ENCODE measurements around the gene ARHGAP6.

The ARHGAP6 gene

DNA sequence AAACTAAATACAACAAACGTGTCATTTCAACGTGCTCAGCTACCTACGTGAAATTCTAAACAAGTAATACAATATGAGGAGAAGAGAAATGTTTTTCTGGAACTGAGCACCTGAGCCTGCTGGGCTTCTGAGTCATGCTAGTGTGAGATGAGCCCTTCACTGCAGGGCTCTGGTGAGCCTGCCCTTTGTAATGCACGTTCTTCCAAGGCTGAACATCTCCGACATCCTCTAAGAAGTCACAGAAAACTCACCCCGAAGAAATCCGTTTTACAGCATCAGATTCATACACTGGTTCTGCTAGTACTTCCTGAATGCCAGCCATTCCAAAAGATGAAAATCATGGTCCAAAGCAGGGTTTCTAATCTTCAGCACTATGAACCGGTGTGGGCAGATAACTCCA, 215.4 kb downstream of the ARHGAP6 start:
- DNase-seq (ENCODE audit: extremely low read depth, low read depth) = no peak
- TF ChIP-seq CTCF (IDR thresholded peaks at IDR 0.05; ENCODE audit: low read depth, low read length) = no peak

DNA sequence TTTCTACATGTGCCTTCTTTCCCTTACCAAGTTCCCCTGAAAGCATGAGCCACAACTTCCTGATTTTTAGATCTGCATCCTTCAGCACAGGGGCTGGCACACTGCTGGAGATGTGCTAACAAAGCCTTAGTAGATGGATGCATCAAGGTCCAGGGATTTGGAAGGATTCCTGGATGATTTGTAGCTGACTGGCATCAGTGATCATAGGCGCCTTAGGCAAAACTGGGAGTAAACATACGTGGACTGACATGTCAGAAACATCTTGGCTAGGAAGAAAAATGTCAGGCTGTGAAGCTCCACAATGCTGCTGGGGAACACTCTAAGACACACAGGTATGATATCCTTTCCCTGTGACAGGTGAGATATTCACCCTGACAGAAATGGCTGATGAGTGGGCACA, 216.1 kb downstream of the ARHGAP6 start:
- no peak for TF ChIP-seq CTCF (IDR thresholded peaks at IDR 0.05; ENCODE audit: low read depth, low read length)
- DNase-seq (ENCODE audit: extremely low read depth, low read depth) = no peak

GRCh38 chrX:11447418-11447817, 218.3 kb downstream of the ARHGAP6 start:
- DNase-seq (ENCODE audit: extremely low read depth, low read depth) = no peak
- no peak for TF ChIP-seq CTCF (IDR thresholded peaks at IDR 0.05; ENCODE audit: low read depth, low read length)

- DNase-seq (ENCODE audit: extremely low read depth, low read depth) = no peak
- no peak for TF ChIP-seq CTCF (IDR thresholded peaks at IDR 0.05; ENCODE audit: low read depth, low read length)
Measured at GRCh38 chrX:11446949-11447348, 218.8 kb downstream of the ARHGAP6 start.

GRCh38 chrX:11446336-11446735, 219.4 kb downstream of the ARHGAP6 start:
- no peak for TF ChIP-seq CTCF (IDR thresholded peaks at IDR 0.05; ENCODE audit: low read depth, low read length)
- no peak for DNase-seq (ENCODE audit: extremely low read depth, low read depth)

GRCh38 chrX:11445540-11445939, 220.2 kb downstream of the ARHGAP6 start:
- DNase-seq (ENCODE audit: extremely low read depth, low read depth) = no peak
- TF ChIP-seq CTCF (IDR thresholded peaks at IDR 0.05; ENCODE audit: low read depth, low read length) = no peak

DNA sequence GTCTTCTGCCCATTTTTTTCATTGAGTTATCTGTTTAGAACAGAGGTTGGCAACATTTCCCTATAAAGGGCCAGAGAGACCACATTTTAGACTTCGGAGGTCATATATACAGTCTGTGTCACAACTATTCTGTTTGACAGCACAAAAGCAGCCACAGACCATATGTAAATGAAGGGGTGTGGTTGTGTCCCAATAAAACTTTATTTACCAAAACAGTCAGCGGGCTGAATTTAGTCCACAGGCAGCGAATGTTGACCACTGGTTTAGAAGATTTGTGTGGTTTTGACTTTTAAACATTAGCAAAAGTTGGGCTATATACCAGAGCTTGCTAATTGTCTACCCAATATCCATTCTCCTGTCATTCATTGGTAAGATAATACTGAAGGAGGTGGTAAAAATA, 221.7 kb downstream of the ARHGAP6 start:
- TF ChIP-seq CTCF (IDR thresholded peaks at IDR 0.05; ENCODE audit: low read depth, low read length) = no peak
- DNase-seq (ENCODE audit: extremely low read depth, low read depth) = no peak
